ENCODE measurements around the gene FXYD3.

GRCh38 chr19:35128398-35129057 lies 12.9 kb downstream of the FXYD3 start:
- TF ChIP-seq ZNF274 (IDR thresholded peaks at IDR 0.05; ENCODE audit: low read depth, low read length), result no peak
- TF ChIP-seq CTCF (IDR thresholded peaks at IDR 0.05 in 2 of 3, conservative IDR thresholded peaks at IDR 0.05 in 1 of 3; ENCODE audit: borderline replicate concordance in 1 of 3, insufficient read depth in 1 of 3, low read depth in 2 of 3, low read length in 2 of 3), result no peak
- no peak for TF ChIP-seq POLR2A (IDR thresholded peaks at IDR 0.05; ENCODE audit: borderline replicate concordance, extremely low read depth, insufficient read depth, insufficient read length)
- no peak for TF ChIP-seq ATF3 (IDR thresholded peaks at IDR 0.05)
- no peak for TF ChIP-seq ZFX (IDR thresholded peaks at IDR 0.05)
- TF ChIP-seq CBX3 (IDR thresholded peaks at IDR 0.05; ENCODE audit: low read depth), result no peak
- TF ChIP-seq REST (IDR thresholded peaks at IDR 0.05; ENCODE audit: low read depth), result no peak

Data from HCT116 (cell line).